Vagina (tissue), 2 donors: ENCODE results near the gene DYRK1A.

Experiments used
- CTCF ChIP-seq, 3 experiments: fragments of 450-650 bp in 2 of 3; fragments of 200-600 bp in 1 of 3; sonication (generic) in 1 of 3; IDR thresholded peaks; one replicate each; pipeline ENCODE4 v1.5.1; 2017 to 2019; ENCODE audit warnings: antibody characterized with exemption in 3 of 3, mild to moderate bottlenecking in 2 of 3, moderate library complexity in 2 of 3
- POLR2A ChIP-seq, 2 donors: fragments of 450-650 bp; IDR thresholded peaks; one replicate each; pipeline ENCODE4 v1.6.1; 2017; ENCODE audit warnings: antibody characterized with exemption in 2 of 2, mild to moderate bottlenecking in 2 of 2, moderate library complexity in 2 of 2
- POLR2AphosphoS5 ChIP-seq, 2 donors: sonication (generic); formaldehyde crosslinking; IDR thresholded peaks; one replicate each; pipeline ENCODE4 v1.9.0; 2017; ENCODE audit warnings: antibody characterized with exemption in 2 of 2, mild to moderate bottlenecking in 2 of 2, low read depth in 1 of 2; ENCODE audit not compliant: insufficient read depth in 1 of 2

DNA sequence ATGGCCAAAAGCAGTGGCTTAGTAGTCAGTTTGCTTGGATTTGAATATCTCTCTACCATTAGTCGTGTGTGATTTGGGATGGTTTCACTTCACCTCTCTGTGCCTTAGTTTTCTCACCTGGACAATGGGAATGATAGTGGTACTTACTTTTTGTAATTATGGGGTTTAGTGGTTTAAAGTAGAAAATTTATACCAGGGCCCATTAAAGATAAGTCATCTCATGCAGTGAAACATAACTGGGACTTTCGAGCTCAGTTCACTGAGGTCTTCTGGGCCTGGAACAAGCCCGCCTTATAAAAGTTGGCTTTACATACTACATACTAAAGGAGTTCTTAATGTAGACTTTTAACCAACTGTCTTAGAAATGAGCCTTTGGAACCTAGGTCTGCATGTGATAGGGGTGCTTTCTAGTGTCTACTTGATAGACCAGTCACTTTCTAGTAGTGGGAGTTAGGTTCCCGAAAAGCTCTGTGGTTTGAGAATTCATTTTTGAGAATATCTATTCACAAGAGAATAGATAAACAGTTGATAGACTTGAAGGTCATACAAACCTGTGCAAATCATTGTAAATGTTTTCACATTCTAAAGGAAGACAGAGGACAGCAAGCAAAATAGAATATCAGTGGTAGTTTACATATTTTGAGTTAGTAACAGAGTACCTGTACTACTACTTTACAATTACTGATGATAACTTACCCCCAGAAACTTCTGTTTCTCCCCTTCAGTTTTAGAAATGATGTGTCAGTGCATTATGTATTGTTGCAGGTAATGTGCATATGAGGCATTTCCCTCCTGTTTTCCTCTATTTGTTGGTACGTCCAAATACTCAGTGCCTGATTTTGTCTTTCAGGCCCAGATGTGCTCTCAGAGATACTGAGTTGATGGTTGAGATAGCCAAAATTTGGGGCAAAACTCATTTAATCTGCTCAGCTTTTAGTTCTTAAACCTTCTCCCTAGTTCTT is 48.0 kb downstream of the DYRK1A start:
- TF ChIP-seq CTCF (IDR thresholded peaks at IDR 0.05) (no peak), POLR2AphosphoS5 (IDR thresholded peaks at IDR 0.05; ENCODE audit: insufficient read depth in 1 of 2, low read depth in 1 of 2) (no peak), POLR2A (IDR thresholded peaks at IDR 0.05) (no peak)
